Erythroblast (primary cell): ENCODE measurements around the gene ILF3.

Experiments used
- GATA1 ChIP-seq: IDR thresholded peaks from 2 replicates; pipeline ENCODE4 v1.6.1; 2011; ENCODE audit warnings: low read depth, mild to moderate bottlenecking, control low read depth, low read length, moderate library complexity
- POLR2A ChIP-seq: IDR thresholded peaks from 2 replicates; pipeline ENCODE4 v1.6.1; 2011; ENCODE audit warnings: mild to moderate bottlenecking, low read length

DNA sequence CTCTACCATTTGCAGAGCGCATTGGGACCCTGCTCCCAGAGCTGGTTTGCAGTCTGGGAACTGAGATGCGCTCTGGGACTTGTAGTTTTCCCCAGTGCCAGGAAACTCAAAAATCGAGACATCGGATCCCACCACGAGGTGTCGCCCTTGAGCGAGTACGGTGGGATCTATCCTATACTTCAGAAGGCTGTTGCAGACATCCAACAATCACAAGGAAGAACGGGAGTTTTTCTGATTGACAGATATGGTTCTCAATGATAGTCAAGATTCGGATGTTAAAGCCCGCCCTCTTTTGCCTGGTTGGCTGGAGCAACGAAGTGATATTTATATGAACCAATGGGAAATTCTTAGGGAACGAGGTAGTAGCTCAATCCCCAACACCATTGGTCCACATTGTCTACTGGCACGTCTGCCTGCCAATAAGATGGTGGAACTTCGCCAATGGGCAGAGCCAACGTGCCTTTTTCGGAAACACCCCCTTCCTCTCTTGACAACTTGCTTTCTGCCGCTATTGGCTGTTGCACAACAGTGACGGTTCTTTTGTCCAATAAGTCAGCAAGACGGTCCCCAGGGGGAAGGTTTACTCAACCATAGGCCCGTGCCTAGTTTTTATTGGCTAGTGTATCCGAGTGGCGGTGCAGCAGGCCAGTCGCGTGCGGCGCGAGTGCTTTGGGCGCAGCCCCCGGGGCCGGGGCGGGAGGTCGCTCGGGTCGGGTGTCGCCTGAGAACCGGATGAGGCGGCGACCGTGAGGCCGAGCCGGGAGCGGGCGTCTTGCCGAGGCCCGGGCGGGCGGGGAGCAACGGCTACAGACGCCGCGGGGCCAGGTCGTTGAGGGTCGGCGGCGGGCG, 63.4 kb downstream of the ILF3 start, which contains the start of gene DNM2:
- TF ChIP-seq POLR2A, result peak; percentile 76
- TF ChIP-seq GATA1, result no peak
